ENCODE results near the gene SLCO3A1. TPM values are rescaled to one million over a fixed set of nuclear protein-coding genes. Genes with fewer than 3 reads are reported as not detected.

SLCO3A1 gene
- total RNA-seq, 2 experiments from 2014 or later = 4.2 to 4.8 TPM

DNA sequence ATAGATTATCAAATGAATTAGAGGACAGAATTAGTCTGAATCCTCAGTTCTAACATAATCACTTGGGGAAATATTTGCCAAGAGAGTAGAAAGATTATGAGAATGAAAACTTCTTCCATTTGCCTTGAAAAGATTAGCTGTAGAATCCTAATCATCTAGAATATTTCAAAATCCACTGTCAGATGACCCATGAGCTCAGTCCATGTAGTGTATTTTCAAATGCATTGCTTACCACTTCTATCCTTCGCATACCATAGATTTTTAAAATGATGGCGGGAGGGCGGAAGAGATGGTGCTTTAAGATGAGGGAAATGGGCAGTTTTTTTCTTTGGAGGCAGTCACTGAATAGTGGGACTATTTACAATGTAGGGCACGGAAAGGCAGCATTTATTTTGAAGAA lies 136.3 kb downstream of the SLCO3A1 start:
- Mint-ChIP-seq H3K27me3 (no peaks in the 10 kb centered on the region), H3K4me1 (ENCODE audit: low read depth) (peaks cover 3% of the 10 kb centered on the region), H3K27ac (no peak overlapping the region), H3K4me3 (no peak overlapping the region), H3K36me3 (ENCODE audit: low read depth) (no peaks in the 10 kb centered on the region), H3K9me3 (no peaks in the 10 kb centered on the region)
- intact Hi-C loops (cut with micrococcal nuclease) = no loop called here
- ATAC-seq (no peak), DNase-seq (no peak)
- ChIA-PET POLR2A (no interaction called here), CTCF (no interaction called here)
- TF ChIP-seq, protein P1, sequence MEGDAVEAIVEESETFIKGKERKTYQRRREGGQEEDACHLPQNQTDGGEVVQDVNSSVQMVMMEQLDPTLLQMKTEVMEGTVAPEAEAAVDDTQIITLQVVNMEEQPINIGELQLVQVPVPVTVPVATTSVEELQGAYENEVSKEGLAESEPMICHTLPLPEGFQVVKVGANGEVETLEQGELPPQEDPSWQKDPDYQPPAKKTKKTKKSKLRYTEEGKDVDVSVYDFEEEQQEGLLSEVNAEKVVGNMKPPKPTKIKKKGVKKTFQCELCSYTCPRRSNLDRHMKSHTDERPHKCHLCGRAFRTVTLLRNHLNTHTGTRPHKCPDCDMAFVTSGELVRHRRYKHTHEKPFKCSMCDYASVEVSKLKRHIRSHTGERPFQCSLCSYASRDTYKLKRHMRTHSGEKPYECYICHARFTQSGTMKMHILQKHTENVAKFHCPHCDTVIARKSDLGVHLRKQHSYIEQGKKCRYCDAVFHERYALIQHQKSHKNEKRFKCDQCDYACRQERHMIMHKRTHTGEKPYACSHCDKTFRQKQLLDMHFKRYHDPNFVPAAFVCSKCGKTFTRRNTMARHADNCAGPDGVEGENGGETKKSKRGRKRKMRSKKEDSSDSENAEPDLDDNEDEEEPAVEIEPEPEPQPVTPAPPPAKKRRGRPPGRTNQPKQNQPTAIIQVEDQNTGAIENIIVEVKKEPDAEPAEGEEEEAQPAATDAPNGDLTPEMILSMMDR (IDR thresholded peaks at IDR 0.05) = no peak

DNA sequence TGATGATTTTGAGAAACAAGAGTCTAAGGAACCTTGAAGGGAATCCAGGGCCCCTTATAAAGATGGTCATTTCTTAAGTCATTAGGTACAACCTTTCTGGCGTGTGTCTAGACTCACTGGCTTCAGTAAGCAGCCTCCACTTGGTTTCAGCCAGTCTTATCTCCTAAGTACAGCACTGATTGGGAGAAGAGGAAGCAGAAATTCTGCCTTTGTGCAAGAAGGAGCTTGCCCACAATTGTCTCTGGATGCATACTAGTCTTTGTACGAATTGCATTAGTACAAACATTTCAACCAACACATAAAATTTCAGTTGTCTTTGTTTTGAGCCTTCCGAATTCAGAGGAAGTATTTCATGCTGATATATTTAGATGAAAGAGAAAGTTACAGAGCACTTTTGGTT lies 139.4 kb downstream of the SLCO3A1 start:
- TF ChIP-seq, protein P1 (IDR thresholded peaks at IDR 0.05) = no peak
- POLR2A ChIA-PET = no interaction called here
- ATAC-seq (no peak), DNase-seq (no peak)
- CTCF ChIA-PET = no interaction called here
- Mint-ChIP-seq H3K4me1 (ENCODE audit: low read depth) (peaks cover 3% of the 10 kb centered on the region), H3K36me3 (ENCODE audit: low read depth) (no peaks in the 10 kb centered on the region), H3K27me3 (no peaks in the 10 kb centered on the region), H3K4me3 (no peak overlapping the region), H3K9me3 (no peaks in the 10 kb centered on the region), H3K27ac (no peak overlapping the region)
- intact Hi-C loops (cut with micrococcal nuclease) = no loop called here

DNA sequence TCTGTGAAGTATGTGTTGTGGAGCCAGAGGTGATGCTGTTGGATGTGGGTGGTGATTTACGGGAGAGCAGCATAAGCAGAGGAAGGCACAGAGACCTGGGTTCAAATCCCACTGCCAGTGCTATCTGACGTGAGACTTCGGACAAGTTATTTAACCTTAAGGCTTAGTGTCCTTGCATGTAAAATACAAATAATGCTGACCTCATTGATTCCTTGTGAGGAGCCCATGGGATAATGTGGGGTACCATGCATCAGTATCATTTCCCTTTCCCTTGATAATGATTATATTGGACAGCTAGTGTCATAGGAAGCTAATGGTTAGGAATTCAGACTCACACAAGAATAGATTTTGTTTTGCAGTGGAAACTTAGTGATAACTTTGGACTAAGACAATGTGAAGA lies 141.6 kb downstream of the SLCO3A1 start:
- H3K4me1 Mint-ChIP-seq (ENCODE audit: low read depth) = peaks cover 3% of the 10 kb centered on the region
- DNase-seq (no peak), ATAC-seq (no peak)
- TF ChIP-seq, protein P1 (IDR thresholded peaks at IDR 0.05) = no peak
- H3K9me3 Mint-ChIP-seq = no peaks in the 10 kb centered on the region
- ChIA-PET CTCF (no interaction called here), POLR2A (no interaction called here)
- H3K4me3 Mint-ChIP-seq = no peak overlapping the region
- no peak overlapping the region for H3K27ac Mint-ChIP-seq
- no peaks in the 10 kb centered on the region for H3K27me3 Mint-ChIP-seq
- H3K36me3 Mint-ChIP-seq (ENCODE audit: low read depth) = no peaks in the 10 kb centered on the region
- intact Hi-C loops (cut with micrococcal nuclease) = no loop called here

DNA sequence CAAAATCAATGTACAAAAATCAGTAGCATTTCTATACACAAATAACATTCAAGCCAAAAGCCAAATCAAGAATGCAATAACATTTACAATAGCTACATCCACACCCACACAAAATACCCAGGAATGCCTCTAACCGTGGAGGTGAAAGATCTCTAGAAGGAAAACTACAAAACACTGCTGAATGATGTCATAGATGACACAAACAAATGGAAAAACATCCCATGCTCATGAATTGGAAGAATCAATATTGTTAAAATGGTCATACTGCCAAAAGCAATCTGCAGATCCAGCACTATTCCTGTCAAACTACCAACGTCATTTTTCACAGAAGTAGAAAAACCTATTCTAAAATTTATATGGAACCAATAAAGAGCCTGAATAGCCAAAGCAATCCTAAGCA lies 143.7 kb downstream of the SLCO3A1 start:
- Mint-ChIP-seq H3K4me1 (ENCODE audit: low read depth) (peaks cover 3% of the 10 kb centered on the region), H3K27me3 (no peaks in the 10 kb centered on the region), H3K36me3 (ENCODE audit: low read depth) (no peaks in the 10 kb centered on the region), H3K27ac (no peak overlapping the region), H3K4me3 (no peak overlapping the region), H3K9me3 (no peaks in the 10 kb centered on the region)
- ATAC-seq (no peak), DNase-seq (no peak)
- intact Hi-C loops (cut with micrococcal nuclease) = no loop called here
- TF ChIP-seq, protein P1 (IDR thresholded peaks at IDR 0.05) = no peak
- POLR2A ChIA-PET = no interaction called here
- CTCF ChIA-PET = no interaction called here

DNA sequence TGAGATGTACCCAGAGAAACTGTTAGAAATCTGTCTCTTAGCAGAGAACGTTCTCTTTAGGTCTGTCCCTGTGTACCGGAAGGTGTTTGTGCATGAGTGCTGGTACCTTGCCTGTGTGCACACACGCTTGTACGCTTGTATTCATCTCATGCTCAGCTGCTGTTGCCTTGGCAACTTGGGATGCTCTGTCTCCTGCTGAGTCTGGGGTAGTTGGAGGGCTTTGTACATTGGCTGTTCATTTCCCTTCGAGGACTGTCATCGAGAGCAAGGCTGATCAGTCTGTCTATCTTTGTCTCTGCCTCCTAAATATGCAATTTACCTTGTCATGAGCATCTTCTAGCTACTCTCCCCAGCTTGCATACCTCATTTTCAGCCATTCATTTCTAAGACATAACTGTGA lies 147.2 kb downstream of the SLCO3A1 start:
- H3K27me3 Mint-ChIP-seq = no peaks in the 10 kb centered on the region
- intact Hi-C loops (cut with micrococcal nuclease) = no loop called here
- H3K27ac Mint-ChIP-seq = no peak overlapping the region
- no peak for DNase-seq
- ATAC-seq = no peak
- TF ChIP-seq, protein P1 (IDR thresholded peaks at IDR 0.05) = no peak
- H3K4me1 Mint-ChIP-seq (ENCODE audit: low read depth) = peaks cover 3% of the 10 kb centered on the region
- no peaks in the 10 kb centered on the region for H3K36me3 Mint-ChIP-seq (ENCODE audit: low read depth)
- no peaks in the 10 kb centered on the region for H3K9me3 Mint-ChIP-seq
- ChIA-PET POLR2A (no interaction called here), CTCF (no interaction called here)
- no peak overlapping the region for H3K4me3 Mint-ChIP-seq

Measured in activated CD8-positive, alpha-beta T cell treated with anti-CD3 and anti-CD28 coated beads for 36 hours (primary cell).